ENCODE measurements around the gene SLC38A10.

GRCh38 chr17:81221842-81222619 lies 73.1 kb downstream of the SLC38A10 start:
- no peak for TF ChIP-seq CTCF (IDR thresholded peaks at IDR 0.05; ENCODE audit: low read length)
- no peak for TF ChIP-seq EZH2 (IDR thresholded peaks at IDR 0.05; ENCODE audit: borderline replicate concordance, low read length)

Measured in OCI-LY1 (cell line).